Keratinocyte (primary cell): Measurements from ENCODE around the gene ULK4. TPM values are rescaled to one million over a fixed set of nuclear protein-coding genes. Genes with fewer than 3 reads are reported as not detected.

Experiments used
- DNase-seq: peaks from one replicate; pipeline ENCODE4 v3.0.0-alpha.2; 2011; ENCODE audit warnings: low read depth, missing footprints, low spot score
- FAIRE-seq: peaks from 2 replicates; lab custom pipeline; 2011; peaks lifted over from hg19 to GRCh38; lab: Jason Lieb, UNC
- H2AFZ ChIP-seq: 2 replicates; pipeline ENCODE4 v1.6.0; 2012; ENCODE audit warnings: low read length, control low read depth, inconsistent platforms; ENCODE audit not compliant: control insufficient read depth
- H3K27ac ChIP-seq: 2 replicates; pipeline ENCODE4 v1.5.1; 2011; ENCODE audit warnings: low read length; ENCODE audit not compliant: control insufficient read depth, insufficient read depth
- H3K27me3 ChIP-seq: 3 replicates; pipeline ENCODE4 v1.6.0; 2011; ENCODE audit warnings: low read length; ENCODE audit not compliant: control insufficient read depth, insufficient read depth; ENCODE audit errors: extremely low read depth
- H3K36me3 ChIP-seq, 2 experiments: 2 replicates in 1 of 2; 3 replicates in 1 of 2; pipeline ENCODE4 v1.5.1; 2011; ENCODE audit warnings: low read length in 2 of 2, mild to moderate bottlenecking in 1 of 2; ENCODE audit not compliant: control insufficient read depth in 2 of 2, insufficient read depth in 2 of 2; ENCODE audit errors: extremely low read depth in 1 of 2
- H3K4me1 ChIP-seq: 3 replicates; pipeline ENCODE4 v1.5.1; 2011; ENCODE audit warnings: low read length; ENCODE audit not compliant: control insufficient read depth, insufficient read depth; ENCODE audit errors: extremely low read depth
- H3K4me2 ChIP-seq: 3 replicates; pipeline ENCODE4 v1.6.0; 2011; ENCODE audit warnings: low read depth, low read length; ENCODE audit not compliant: control insufficient read depth, insufficient read depth; ENCODE audit errors: extremely low read depth
- H3K4me3 ChIP-seq, 3 experiments: fragments of 200-600 bp in 1 of 3; sonication (generic) in 1 of 3; 2 replicates in 2 of 3; 3 replicates in 1 of 3; pipeline ENCODE4 v1.5.1; 2011 to 2016; ENCODE audit warnings: low read length in 3 of 3, mild to moderate bottlenecking in 3 of 3, control low read depth in 2 of 3, inconsistent platforms in 1 of 3, low read depth in 1 of 3, mixed read lengths in 1 of 3, mixed run types in 1 of 3, moderate library complexity in 1 of 3; ENCODE audit not compliant: control insufficient read depth in 2 of 3, insufficient read depth in 2 of 3; ENCODE audit errors: extremely low read depth in 1 of 3
- H3K79me2 ChIP-seq: 2 replicates; pipeline ENCODE4 v1.6.0; 2012; ENCODE audit warnings: low read length; ENCODE audit not compliant: control insufficient read depth, insufficient read depth
- H3K9ac ChIP-seq: 3 replicates; pipeline ENCODE4 v1.6.0; 2011; ENCODE audit warnings: low read length; ENCODE audit not compliant: control insufficient read depth, insufficient read depth; ENCODE audit errors: extremely low read depth
- H3K9me1 ChIP-seq: 3 replicates; pipeline ENCODE4 v1.6.0; 2011; ENCODE audit warnings: low read length; ENCODE audit not compliant: control insufficient read depth, insufficient read depth; ENCODE audit errors: extremely low read depth
- H3K9me3 ChIP-seq: 2 replicates; pipeline ENCODE4 v1.5.1; 2012; ENCODE audit warnings: low read depth, low read length; ENCODE audit not compliant: control insufficient read depth
- H4K20me1 ChIP-seq: 3 replicates; pipeline ENCODE4 v1.6.0; 2011; ENCODE audit warnings: low read length; ENCODE audit not compliant: control insufficient read depth, insufficient read depth; ENCODE audit errors: extremely low read depth
- CTCF ChIP-seq, 3 experiments: IDR thresholded peaks in 1 of 3; conservative IDR thresholded peaks in 1 of 3; optimal IDR thresholded peaks in 1 of 3; 2 replicates in 2 of 3; 3 replicates in 1 of 3; pipeline versions ENCODE3 to v1.5.1; 2011; ENCODE audit warnings: low read length in 3 of 3, mild to moderate bottlenecking in 3 of 3, moderate library complexity in 2 of 3, control low read depth in 1 of 3, inconsistent platforms in 1 of 3; ENCODE audit not compliant: insufficient read depth in 2 of 3; ENCODE audit errors: extremely low read depth in 1 of 3
- EZH2 ChIP-seq: IDR thresholded peaks from one replicate; pipeline ENCODE4 v1.6.1; 2012; ENCODE audit warnings: inconsistent platforms, mild to moderate bottlenecking, low read length, moderate library complexity
- dilution Hi-C: fragments of 300-500 bp; cut with MboI; formaldehyde crosslinking; loops from one replicate; pipeline ENCODE4 v1.7.0; 2020; ENCODE audit warnings: low sequenced_read_pairs; ENCODE audit not compliant: extremely low pct_ligation_motif_present
- polyA plus RNA-seq, 5 experiments: library from polyadenylated mRNA; depleted of rRNA in 3 of 5; stranded (reverse) in 3 of 5; stranded (forward) in 1 of 5; unstranded in 1 of 5; fragments of >200 nt; gene quantifications; 1 replicate in 1 of 5; 2 replicates in 3 of 5; 3 replicates in 1 of 5; pipeline versions ENCODE4 v1.2.1 to v1.2.3, GENCODE V29; 2011 to 2012; ENCODE audit warnings: missing spikeins in 2 of 5, low read depth in 1 of 5, low replicate concordance in 1 of 5

ULK4 gene
- polyA plus RNA-seq, 1 donor (not counting 4 experiments of a cell fraction or from before 2014, with no cell fraction given) = 6.1 TPM

- DNase-seq = no peak
- FAIRE-seq = no peak
- H3K4me2 ChIP-seq = no peak overlapping the region
- no peak overlapping the region for H3K4me3 ChIP-seq
- no peak overlapping the region for H3K27ac ChIP-seq
- dilution Hi-C loops = no loop called here
- H4K20me1 ChIP-seq = no peaks in the 10 kb centered on the region
- no peak overlapping the region for H3K9ac ChIP-seq
- no peaks in the 10 kb centered on the region for H3K79me2 ChIP-seq
- H3K27me3 ChIP-seq = no peaks in the 10 kb centered on the region
- H3K9me3 ChIP-seq = no peaks in the 10 kb centered on the region
- H3K4me1 ChIP-seq = no peaks in the 10 kb centered on the region
- no peaks in the 10 kb centered on the region for H3K36me3 ChIP-seq
- no peak overlapping the region for H2AFZ ChIP-seq
- no peaks in the 10 kb centered on the region for H3K9me1 ChIP-seq
- TF ChIP-seq CTCF (optimal IDR thresholded peaks at IDR 0.05 in 1 of 3, IDR thresholded peaks at IDR 0.05 in 1 of 3, conservative IDR thresholded peaks at IDR 0.05 in 1 of 3; ENCODE audit: extremely low read depth in 1 of 3, insufficient read depth in 2 of 3, low read length in 3 of 3) (no peak), EZH2 (no peak)
Measured at GRCh38 chr3:41417574-41417973, 544.3 kb downstream of the ULK4 start.

- H3K9ac ChIP-seq = no peak overlapping the region
- H3K79me2 ChIP-seq = no peaks in the 10 kb centered on the region
- no peaks in the 10 kb centered on the region for H3K4me1 ChIP-seq
- DNase-seq = no peak
- H3K4me3 ChIP-seq = no peak overlapping the region
- no peak overlapping the region for H2AFZ ChIP-seq
- no peak overlapping the region for H3K27ac ChIP-seq
- no peaks in the 10 kb centered on the region for H4K20me1 ChIP-seq
- FAIRE-seq = no peak
- no peak for TF ChIP-seq EZH2
- TF ChIP-seq CTCF (optimal IDR thresholded peaks at IDR 0.05 in 1 of 3, IDR thresholded peaks at IDR 0.05 in 1 of 3, conservative IDR thresholded peaks at IDR 0.05 in 1 of 3; ENCODE audit: extremely low read depth in 1 of 3, insufficient read depth in 2 of 3, low read length in 3 of 3) = no peak
- H3K4me2 ChIP-seq = no peak overlapping the region
- H3K9me3 ChIP-seq = no peaks in the 10 kb centered on the region
- dilution Hi-C loops = no loop called here
- H3K27me3 ChIP-seq = no peaks in the 10 kb centered on the region
- H3K36me3 ChIP-seq = no peaks in the 10 kb centered on the region
- no peaks in the 10 kb centered on the region for H3K9me1 ChIP-seq
Measured at GRCh38 chr3:41411065-41411464, 550.8 kb downstream of the ULK4 start.
